Panc1 (cell line): ENCODE results near the gene TRIO. TPM values are rescaled to one million over a fixed set of nuclear protein-coding genes. Genes with fewer than 3 reads are reported as not detected.

ENCODE experiments used
- ATAC-seq: fragments of 200-7000 bp; cut with Tn5 transposase; 2 replicates; pipeline ENCODE4 v1.9.1; 2020; ENCODE audit warnings: mild to moderate bottlenecking, moderate library complexity
- BruUV-seq: library from RNA; stranded (reverse); fragments of 400-500 nt; replicated peaks from 2 replicates; lab custom pipeline; 2021; lab: Mats Ljungman, UMichigan
- CTCF ChIA-PET: fragments of 300-600 bp; sonication (Branson Sonifier 250); formaldehyde crosslinking; loops from one replicate; lab custom pipeline; 2022; ENCODE audit warnings: antibody characterized with exemption; lab: Charles Lee
- POLR2A ChIA-PET: fragments of 300-600 bp; sonication (Branson Sonifier 250); formaldehyde crosslinking; loops from one replicate; lab custom pipeline; 2022; ENCODE audit warnings: antibody characterized with exemption; lab: Charles Lee
- DNase-seq: peaks from one replicate; pipeline ENCODE4 v3.0.0-alpha.2; 2010; ENCODE audit warnings: low read depth, low spot score
- H3K27ac ChIP-seq: 2 replicates; pipeline ENCODE4 v1.5.1; 2011; ENCODE audit warnings: mild to moderate bottlenecking, low read length, inconsistent platforms
- H3K27me3 ChIP-seq: fragments of 200-500 bp; sonication (Bioruptor generic); 2 replicates; pipeline ENCODE4 v1.6.0; 2014; ENCODE audit warnings: low read length, inconsistent platforms; ENCODE audit not compliant: control insufficient read depth, insufficient read depth
- H3K36me3 ChIP-seq: fragments of 200-500 bp; sonication (Bioruptor generic); 2 replicates; pipeline ENCODE4 v1.5.1; 2014; ENCODE audit warnings: inconsistent platforms, mild to moderate bottlenecking, low read length, moderate library complexity; ENCODE audit not compliant: control insufficient read depth, insufficient read depth
- H3K4me1 ChIP-seq: 2 replicates; pipeline ENCODE4 v1.5.1; 2011; ENCODE audit warnings: inconsistent platforms, mild to moderate bottlenecking, low read length, moderate library complexity; ENCODE audit not compliant: control insufficient read depth, insufficient read depth
- H3K4me3 ChIP-seq, 2 experiments: 2 replicates each; pipeline ENCODE4 v1.5.1; 2011 to 2012; ENCODE audit warnings: low read depth in 2 of 2, low read length in 2 of 2, mild to moderate bottlenecking in 2 of 2, inconsistent platforms in 1 of 2, moderate library complexity in 1 of 2
- H3K9me3 ChIP-seq: fragments of 200-500 bp; sonication (Bioruptor generic); 2 replicates; pipeline ENCODE4 v1.5.1; 2014; ENCODE audit warnings: low read depth, mild to moderate bottlenecking, inconsistent platforms, low read length, moderate library complexity; ENCODE audit not compliant: control insufficient read depth, insufficient read depth
- CTCF ChIP-seq: fragments of 450-650 bp; IDR thresholded peaks from 2 replicates; pipeline ENCODE4 v1.5.1; 2017; ENCODE audit warnings: mild to moderate bottlenecking
- POLR2AphosphoS5 ChIP-seq: IDR thresholded peaks from 2 replicates; pipeline ENCODE4 v1.6.1; 2012; ENCODE audit warnings: mild to moderate bottlenecking, low read depth, low read length, moderate library complexity
- SIN3A ChIP-seq: IDR thresholded peaks from 2 replicates; pipeline ENCODE4 v1.6.1; 2012; ENCODE audit warnings: low read depth, mild to moderate bottlenecking, low read length, moderate library complexity, borderline replicate concordance; ENCODE audit not compliant: insufficient read depth
- TCF7L2 ChIP-seq: IDR thresholded peaks from 2 replicates; pipeline ENCODE4 v1.6.1; 2011; ENCODE audit warnings: mild to moderate bottlenecking, low read depth, low read length, inconsistent platforms
- in situ Hi-C: cut with HindIII; loops from 2 replicates; pipeline ENCODE4 v1.10.0; 2016; ENCODE audit warnings: low sequenced_read_pairs, low pct_unique_long_range_greater_than_20kb
- intact Hi-C: fragments of 100-400 bp; cut with micrococcal nuclease; formaldehyde crosslinking; loops from one replicate; pipeline ENCODE4 v1.10.0; 2022; ENCODE audit not compliant: unreplicated experiment
- total RNA-seq: library from RNA; stranded (reverse); gene quantifications from one replicate; pipeline ENCODE4 v1.2.1, GENCODE V29; 2021; ENCODE audit not compliant: unreplicated experiment
- TF ChIP-seq, protein P1 (sequence below), 2 experiments: IDR thresholded peaks; 2 replicates each; pipeline ENCODE4 v1.6.1; 2011 to 2012; ENCODE audit warnings: low read depth in 2 of 2, control low read depth in 1 of 2, low read length in 1 of 2, mild to moderate bottlenecking in 1 of 2, moderate library complexity in 1 of 2; ENCODE audit not compliant: insufficient read depth in 1 of 2

TRIO gene
- total RNA-seq, 1 experiment from 2014 or later, result 349 TPM

DNA sequence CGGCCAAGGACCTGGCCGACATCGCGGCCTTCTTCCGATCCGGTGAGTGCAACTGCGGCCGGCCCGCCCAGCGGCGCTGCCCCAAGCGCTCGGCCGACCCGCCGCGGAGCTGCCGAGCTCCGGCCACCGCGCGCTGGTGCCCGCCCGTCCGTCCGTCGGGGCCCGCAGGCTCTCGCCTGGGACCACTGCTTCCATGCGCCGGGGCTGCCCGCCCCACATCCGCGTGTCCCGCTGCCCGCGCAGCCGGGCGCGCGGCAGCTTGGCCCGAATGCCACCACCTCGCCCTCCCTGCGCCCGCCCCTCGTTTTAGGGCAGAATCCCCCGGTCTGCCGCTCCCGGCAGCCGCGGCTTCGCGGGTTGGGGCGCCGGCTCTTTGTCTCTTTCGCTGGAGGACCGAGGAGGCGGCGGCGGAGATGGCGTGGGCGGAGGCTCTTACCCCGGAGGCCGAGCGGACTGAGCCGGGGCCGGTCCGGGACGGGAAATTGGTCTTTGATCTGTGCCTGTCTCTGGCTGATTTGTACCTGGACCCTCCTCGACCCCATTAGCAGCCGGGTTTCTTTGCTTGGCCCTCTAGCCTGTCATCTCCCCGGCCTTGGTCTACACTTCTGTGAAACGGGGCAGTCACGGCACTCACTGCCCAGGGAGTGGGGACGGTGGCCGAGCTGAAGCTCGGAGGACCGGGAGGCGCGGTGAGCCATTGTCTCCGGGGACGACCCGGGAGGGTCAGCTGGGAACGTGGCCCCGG lies 871 bp downstream of the TRIO start:
- ATAC-seq (peak; percentile 7; the same call in 1 of the 2 replicates), DNase-seq (no peak)
- Histone ChIP-seq H3K27ac (peak overlapping the region; percentile 95), H3K36me3 (no peaks in the 10 kb centered on the region; the same call in none of the 2 replicates), H3K27me3 (no peaks in the 10 kb centered on the region), H3K4me3 (peak overlapping the region; percentile 74 to 89), H3K4me1 (peaks cover 45% of the 10 kb centered on the region), H3K9me3 (no peaks in the 10 kb centered on the region)
- CTCF ChIA-PET, result interaction anchor here (0.6 kb wide), 1 partner anchor 236 kb away, joined by 3 read pairs; no protein-coding TSS in a partner anchor
- in situ Hi-C loops, result no loop called here
- intact Hi-C loops, result loop anchor here (2.0 kb wide), 2 partner anchors 35 to 107 kb away; no protein-coding TSS in a partner anchor
- no peak for TF ChIP-seq CTCF
- TF ChIP-seq TCF7L2, result 0 out of 2 replicates have a peak, but pooled peaks have one; percentile 22
- TF ChIP-seq, protein P1, sequence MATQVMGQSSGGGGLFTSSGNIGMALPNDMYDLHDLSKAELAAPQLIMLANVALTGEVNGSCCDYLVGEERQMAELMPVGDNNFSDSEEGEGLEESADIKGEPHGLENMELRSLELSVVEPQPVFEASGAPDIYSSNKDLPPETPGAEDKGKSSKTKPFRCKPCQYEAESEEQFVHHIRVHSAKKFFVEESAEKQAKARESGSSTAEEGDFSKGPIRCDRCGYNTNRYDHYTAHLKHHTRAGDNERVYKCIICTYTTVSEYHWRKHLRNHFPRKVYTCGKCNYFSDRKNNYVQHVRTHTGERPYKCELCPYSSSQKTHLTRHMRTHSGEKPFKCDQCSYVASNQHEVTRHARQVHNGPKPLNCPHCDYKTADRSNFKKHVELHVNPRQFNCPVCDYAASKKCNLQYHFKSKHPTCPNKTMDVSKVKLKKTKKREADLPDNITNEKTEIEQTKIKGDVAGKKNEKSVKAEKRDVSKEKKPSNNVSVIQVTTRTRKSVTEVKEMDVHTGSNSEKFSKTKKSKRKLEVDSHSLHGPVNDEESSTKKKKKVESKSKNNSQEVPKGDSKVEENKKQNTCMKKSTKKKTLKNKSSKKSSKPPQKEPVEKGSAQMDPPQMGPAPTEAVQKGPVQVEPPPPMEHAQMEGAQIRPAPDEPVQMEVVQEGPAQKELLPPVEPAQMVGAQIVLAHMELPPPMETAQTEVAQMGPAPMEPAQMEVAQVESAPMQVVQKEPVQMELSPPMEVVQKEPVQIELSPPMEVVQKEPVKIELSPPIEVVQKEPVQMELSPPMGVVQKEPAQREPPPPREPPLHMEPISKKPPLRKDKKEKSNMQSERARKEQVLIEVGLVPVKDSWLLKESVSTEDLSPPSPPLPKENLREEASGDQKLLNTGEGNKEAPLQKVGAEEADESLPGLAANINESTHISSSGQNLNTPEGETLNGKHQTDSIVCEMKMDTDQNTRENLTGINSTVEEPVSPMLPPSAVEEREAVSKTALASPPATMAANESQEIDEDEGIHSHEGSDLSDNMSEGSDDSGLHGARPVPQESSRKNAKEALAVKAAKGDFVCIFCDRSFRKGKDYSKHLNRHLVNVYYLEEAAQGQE (IDR thresholded peaks at IDR 0.05; ENCODE audit: insufficient read depth in 1 of 2, low read depth in 2 of 2, low read length in 1 of 2), result no peak
- TF ChIP-seq SIN3A, result no peak; the same call in 1 of the 2 replicates
- peak; percentile 5; the same call in 1 of the 2 replicates for TF ChIP-seq POLR2AphosphoS5
- no TSS peak for BruUV-seq
- POLR2A ChIA-PET, result interaction anchor here (0.6 kb wide), 1 partner anchor 36 kb away, joined by 3 read pairs; no protein-coding TSS in a partner anchor

- H3K36me3 ChIP-seq, result no peaks in the 10 kb centered on the region; the same call in none of the 2 replicates
- BruUV-seq, result no TSS peak
- peak overlapping the region; percentile 99 for H3K27ac ChIP-seq
- ATAC-seq (peak; percentile 45), DNase-seq (no peak)
- peaks cover 48% of the 10 kb centered on the region for H3K4me1 ChIP-seq
- TF ChIP-seq TCF7L2, result no peak
- peak; percentile 73; the same call in 1 of the 2 replicates for TF ChIP-seq SIN3A
- no peak for TF ChIP-seq CTCF
- TF ChIP-seq POLR2AphosphoS5, result peak; percentile 86
- TF ChIP-seq, protein P1 (IDR thresholded peaks at IDR 0.05; ENCODE audit: insufficient read depth in 1 of 2, low read depth in 2 of 2, low read length in 1 of 2), result no peak
- H3K9me3 ChIP-seq, result no peaks in the 10 kb centered on the region
- peak overlapping the region; percentile 74 to 89 for H3K4me3 ChIP-seq
- POLR2A ChIA-PET, result interaction anchor here (0.6 to 1.2 kb wide), 23 partner anchors 10 to 207 kb away, joined by 3 to 29 read pairs (median 5); no protein-coding TSS in a partner anchor
- intact Hi-C loops (loop anchor here (5.0 kb wide), 2 partner anchors 47 to 158 kb away; no protein-coding TSS in a partner anchor), in situ Hi-C loops (no loop called here)
- H3K27me3 ChIP-seq, result no peaks in the 10 kb centered on the region
- CTCF ChIA-PET, result interaction anchor here (0.6 to 1.4 kb wide), 6 partner anchors 46 to 237 kb away, joined by 3 to 7 read pairs (median 3); no protein-coding TSS in a partner anchor
These were observed 1.7 kb downstream of the TRIO start for GRCh38 chr5:14144586-14145434.
